Suprapubic skin (tissue), 4 donors: Measurements from ENCODE around the gene RAB3C. TPM values are rescaled to one million over a fixed set of nuclear protein-coding genes. Genes with fewer than 3 reads are reported as not detected.

Source experiments
- DNase-seq, 2 donors: peaks; one replicate each; pipeline ENCODE4 v3.0.0-alpha.2; 2019; ENCODE audit warnings: low spot score in 2 of 2
- H3K27ac ChIP-seq: fragments of 200-600 bp; sonication (generic); one replicate; pipeline ENCODE4 v1.5.1; 2019
- H3K27me3 ChIP-seq: fragments of 200-600 bp; sonication (generic); one replicate; pipeline ENCODE4 v1.5.1; 2019
- H3K36me3 ChIP-seq: fragments of 200-600 bp; sonication (generic); one replicate; pipeline ENCODE4 v1.5.1; 2019
- H3K4me1 ChIP-seq: fragments of 200-600 bp; sonication (generic); one replicate; pipeline ENCODE4 v1.5.1; 2019
- H3K4me3 ChIP-seq: fragments of 200-600 bp; sonication (generic); one replicate; pipeline ENCODE4 v1.5.1; 2019; ENCODE audit warnings: mild to moderate bottlenecking
- H3K9me3 ChIP-seq: fragments of 200-600 bp; sonication (generic); one replicate; pipeline ENCODE4 v1.5.1; 2019
- CTCF ChIP-seq, 2 donors: fragments of 200-600 bp in 1 of 2; fragments of 450-650 bp in 1 of 2; sonication (generic) in 1 of 2; IDR thresholded peaks; one replicate each; pipeline ENCODE4 v1.5.1; 2016 to 2019; ENCODE audit warnings: antibody characterized with exemption in 2 of 2, mild to moderate bottlenecking in 1 of 2, moderate library complexity in 1 of 2
- EP300 ChIP-seq: sonication (generic); formaldehyde crosslinking; IDR thresholded peaks from one replicate; pipeline ENCODE4 v1.6.1; 2017; ENCODE audit warnings: antibody characterized with exemption
- POLR2A ChIP-seq, 2 donors: fragments of 450-650 bp; IDR thresholded peaks; one replicate each; pipeline ENCODE4 v1.6.1; 2017; ENCODE audit warnings: antibody characterized with exemption in 2 of 2, mild to moderate bottlenecking in 2 of 2, moderate library complexity in 2 of 2
- POLR2AphosphoS5 ChIP-seq, 3 donors: sonication (generic); formaldehyde crosslinking; IDR thresholded peaks; one replicate each; pipeline ENCODE4 v1.6.1; 2017; ENCODE audit warnings: antibody characterized with exemption in 3 of 3
- WGBS: methylation state at CpG from one replicate; pipeline ENCODE4 v1.1.5; 2018; 5-methylcytosine and 5-hydroxymethylcytosine counted together
- total RNA-seq, 4 donors: library from RNA; depleted of rRNA; stranded (reverse); fragments of >200 nt; gene quantifications; one replicate each; pipeline ENCODE4 v1.1.0, GENCODE V29; 2016

Gene RAB3C
- total RNA-seq, 4 donors from 2014 or later, result 0.08 to 1.1 (median 0.27) TPM

- no peaks in the 10 kb centered on the region for H3K36me3 ChIP-seq
Observed at GRCh38 chr5:58816181-58816731, 233.4 kb downstream of the RAB3C start.

GRCh38 chr5:58818465-58818864 is 235.6 kb downstream of the RAB3C start:
- Histone ChIP-seq H3K27ac (no peak overlapping the region), H3K36me3 (no peaks in the 10 kb centered on the region), H3K27me3 (no peaks in the 10 kb centered on the region), H3K4me3 (no peak overlapping the region), H3K4me1 (no peaks in the 10 kb centered on the region), H3K9me3 (no peaks in the 10 kb centered on the region)
- WGBS, result 88% methylated on average over 1 of the region's 1 CpG
- no peak for DNase-seq
- TF ChIP-seq POLR2AphosphoS5 (IDR thresholded peaks at IDR 0.05), result no peak
- no peak for TF ChIP-seq CTCF (IDR thresholded peaks at IDR 0.05)
- no peak for TF ChIP-seq EP300
- TF ChIP-seq POLR2A (IDR thresholded peaks at IDR 0.05), result no peak

More at GRCh38 chr5:58816181-58816731, 233.4 kb downstream of the RAB3C start:
- Histone ChIP-seq H3K27ac (no peak overlapping the region), H3K4me1 (no peaks in the 10 kb centered on the region), H3K27me3 (no peaks in the 10 kb centered on the region), H3K9me3 (no peaks in the 10 kb centered on the region), H3K4me3 (no peak overlapping the region)
- TF ChIP-seq EP300 (no peak), POLR2A (IDR thresholded peaks at IDR 0.05) (no peak), POLR2AphosphoS5 (IDR thresholded peaks at IDR 0.05) (no peak), CTCF (IDR thresholded peaks at IDR 0.05) (no peak)
- 64% methylated on average over 4 of the region's 4 CpGs for WGBS
- no peak for DNase-seq

GRCh38 chr5:58825441-58825840 is 242.6 kb downstream of the RAB3C start:
- Histone ChIP-seq H3K27me3 (no peaks in the 10 kb centered on the region), H3K27ac (no peak overlapping the region), H3K4me1 (no peaks in the 10 kb centered on the region), H3K36me3 (no peaks in the 10 kb centered on the region), H3K4me3 (no peak overlapping the region), H3K9me3 (no peaks in the 10 kb centered on the region)
- WGBS, result 87% methylated on average over 2 of the region's 2 CpGs
- TF ChIP-seq CTCF (IDR thresholded peaks at IDR 0.05) (no peak), POLR2AphosphoS5 (IDR thresholded peaks at IDR 0.05) (no peak), EP300 (no peak), POLR2A (IDR thresholded peaks at IDR 0.05) (no peak)
- DNase-seq, result no peak

GRCh38 chr5:58825899-58826298 is 243.0 kb downstream of the RAB3C start:
- Histone ChIP-seq H3K4me1 (no peaks in the 10 kb centered on the region), H3K36me3 (no peaks in the 10 kb centered on the region), H3K27ac (no peak overlapping the region), H3K9me3 (no peaks in the 10 kb centered on the region), H3K4me3 (no peak overlapping the region), H3K27me3 (no peaks in the 10 kb centered on the region)
- no peak for DNase-seq
- WGBS, result 66% methylated on average over 3 of the region's 3 CpGs
- no peak for TF ChIP-seq CTCF (IDR thresholded peaks at IDR 0.05)
- no peak for TF ChIP-seq POLR2AphosphoS5 (IDR thresholded peaks at IDR 0.05)
- no peak for TF ChIP-seq EP300
- no peak for TF ChIP-seq POLR2A (IDR thresholded peaks at IDR 0.05)

- 19% methylated on average over 2 of the region's 2 CpGs for whole genome bisulfite sequencing
- TF ChIP-seq POLR2AphosphoS5 (IDR thresholded peaks at IDR 0.05) (no peak), POLR2A (IDR thresholded peaks at IDR 0.05) (no peak), CTCF (IDR thresholded peaks at IDR 0.05) (no peak), EP300 (no peak)
Observed at GRCh38 chr5:58827463-58827862, 244.6 kb downstream of the RAB3C start.

More at GRCh38 chr5:58827463-58827862, 244.6 kb downstream of the RAB3C start:
- Histone ChIP-seq H3K4me3 (no peak overlapping the region), H3K9me3 (no peaks in the 10 kb centered on the region), H3K27ac (no peak overlapping the region), H3K36me3 (no peaks in the 10 kb centered on the region), H3K27me3 (no peaks in the 10 kb centered on the region), H3K4me1 (no peaks in the 10 kb centered on the region)
- DNase-seq, result no peak
